Neural cell (in vitro differentiated cells): ENCODE measurements around the gene SLC18A2.

Experiments used
- EZH2 ChIP-seq: fragments of 200-600, 300-800 bp; shearing (Covaris generic), sonication (generic); IDR thresholded peaks from 2 replicates; pipeline ENCODE4 v1.6.1; 2014; ENCODE audit warnings: antibody characterized with exemption, low read length, borderline replicate concordance, mild to moderate bottlenecking; ENCODE audit not compliant: insufficient read depth, poor library complexity, severe bottlenecking
- POLR2AphosphoS5 ChIP-seq: IDR thresholded peaks from 2 replicates; pipeline ENCODE4 v1.6.1; 2012
- SMC3 ChIP-seq: fragments of 450-650 bp; conservative IDR thresholded peaks from 2 replicates; pipeline ENCODE4 v1.6.1; 2014; ENCODE audit warnings: antibody characterized with exemption, mild to moderate bottlenecking, moderate library complexity; ENCODE audit not compliant: poor library complexity
- TAF1 ChIP-seq: IDR thresholded peaks from 2 replicates; pipeline ENCODE4 v1.6.1; 2012; ENCODE audit warnings: low read depth
- TF ChIP-seq, protein P1 (sequence below): fragments of 450-650 bp; IDR thresholded peaks from 2 replicates; pipeline ENCODE4 v1.5.1; 2014; ENCODE audit warnings: antibody characterized with exemption, mild to moderate bottlenecking, moderate library complexity; ENCODE audit not compliant: poor library complexity, severe bottlenecking
- TF ChIP-seq, protein P2 (sequence below): IDR thresholded peaks from 2 replicates; pipeline ENCODE4 v1.6.1; 2012; ENCODE audit warnings: borderline replicate concordance

DNA sequence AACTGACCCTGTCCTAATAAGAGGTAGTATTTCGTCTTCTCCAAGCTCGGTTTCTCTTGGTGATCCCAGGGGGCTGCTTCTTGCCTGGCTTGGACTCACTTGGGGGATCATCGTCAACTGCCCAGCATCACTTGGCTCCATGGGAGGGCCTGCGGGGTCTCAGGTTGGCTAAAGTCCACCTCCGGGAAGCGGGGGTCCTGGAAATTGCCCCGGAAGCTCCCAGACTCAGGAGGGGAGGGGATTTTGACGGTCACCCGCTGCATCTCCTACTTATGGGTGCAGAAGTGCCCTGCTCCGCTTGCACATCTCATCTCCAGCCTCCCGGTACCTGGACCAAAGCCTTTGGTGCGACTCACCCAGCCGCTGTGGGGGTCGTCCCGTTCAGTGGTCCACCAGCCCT lies 24.9 kb upstream of the SLC18A2 start:
- TF ChIP-seq, protein P1, sequence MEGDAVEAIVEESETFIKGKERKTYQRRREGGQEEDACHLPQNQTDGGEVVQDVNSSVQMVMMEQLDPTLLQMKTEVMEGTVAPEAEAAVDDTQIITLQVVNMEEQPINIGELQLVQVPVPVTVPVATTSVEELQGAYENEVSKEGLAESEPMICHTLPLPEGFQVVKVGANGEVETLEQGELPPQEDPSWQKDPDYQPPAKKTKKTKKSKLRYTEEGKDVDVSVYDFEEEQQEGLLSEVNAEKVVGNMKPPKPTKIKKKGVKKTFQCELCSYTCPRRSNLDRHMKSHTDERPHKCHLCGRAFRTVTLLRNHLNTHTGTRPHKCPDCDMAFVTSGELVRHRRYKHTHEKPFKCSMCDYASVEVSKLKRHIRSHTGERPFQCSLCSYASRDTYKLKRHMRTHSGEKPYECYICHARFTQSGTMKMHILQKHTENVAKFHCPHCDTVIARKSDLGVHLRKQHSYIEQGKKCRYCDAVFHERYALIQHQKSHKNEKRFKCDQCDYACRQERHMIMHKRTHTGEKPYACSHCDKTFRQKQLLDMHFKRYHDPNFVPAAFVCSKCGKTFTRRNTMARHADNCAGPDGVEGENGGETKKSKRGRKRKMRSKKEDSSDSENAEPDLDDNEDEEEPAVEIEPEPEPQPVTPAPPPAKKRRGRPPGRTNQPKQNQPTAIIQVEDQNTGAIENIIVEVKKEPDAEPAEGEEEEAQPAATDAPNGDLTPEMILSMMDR, result no peak
- TF ChIP-seq EZH2 (no peak), SMC3 (no peak), POLR2AphosphoS5 (no peak), TAF1 (no peak)
- TF ChIP-seq, protein P2, sequence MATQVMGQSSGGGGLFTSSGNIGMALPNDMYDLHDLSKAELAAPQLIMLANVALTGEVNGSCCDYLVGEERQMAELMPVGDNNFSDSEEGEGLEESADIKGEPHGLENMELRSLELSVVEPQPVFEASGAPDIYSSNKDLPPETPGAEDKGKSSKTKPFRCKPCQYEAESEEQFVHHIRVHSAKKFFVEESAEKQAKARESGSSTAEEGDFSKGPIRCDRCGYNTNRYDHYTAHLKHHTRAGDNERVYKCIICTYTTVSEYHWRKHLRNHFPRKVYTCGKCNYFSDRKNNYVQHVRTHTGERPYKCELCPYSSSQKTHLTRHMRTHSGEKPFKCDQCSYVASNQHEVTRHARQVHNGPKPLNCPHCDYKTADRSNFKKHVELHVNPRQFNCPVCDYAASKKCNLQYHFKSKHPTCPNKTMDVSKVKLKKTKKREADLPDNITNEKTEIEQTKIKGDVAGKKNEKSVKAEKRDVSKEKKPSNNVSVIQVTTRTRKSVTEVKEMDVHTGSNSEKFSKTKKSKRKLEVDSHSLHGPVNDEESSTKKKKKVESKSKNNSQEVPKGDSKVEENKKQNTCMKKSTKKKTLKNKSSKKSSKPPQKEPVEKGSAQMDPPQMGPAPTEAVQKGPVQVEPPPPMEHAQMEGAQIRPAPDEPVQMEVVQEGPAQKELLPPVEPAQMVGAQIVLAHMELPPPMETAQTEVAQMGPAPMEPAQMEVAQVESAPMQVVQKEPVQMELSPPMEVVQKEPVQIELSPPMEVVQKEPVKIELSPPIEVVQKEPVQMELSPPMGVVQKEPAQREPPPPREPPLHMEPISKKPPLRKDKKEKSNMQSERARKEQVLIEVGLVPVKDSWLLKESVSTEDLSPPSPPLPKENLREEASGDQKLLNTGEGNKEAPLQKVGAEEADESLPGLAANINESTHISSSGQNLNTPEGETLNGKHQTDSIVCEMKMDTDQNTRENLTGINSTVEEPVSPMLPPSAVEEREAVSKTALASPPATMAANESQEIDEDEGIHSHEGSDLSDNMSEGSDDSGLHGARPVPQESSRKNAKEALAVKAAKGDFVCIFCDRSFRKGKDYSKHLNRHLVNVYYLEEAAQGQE, result no peak
